HG03432 (cell line): Measurements from ENCODE around the gene FASTKD3.
A peak's percentile ranks its signal among the peaks of the same experiment; 100 is the strongest.

Source experiments
- ATAC-seq: cut with Tn5 transposase; IDR thresholded peaks from one replicate; pipeline ENCODE4 v1.9.1; 2021; ENCODE audit warnings: mild to moderate bottlenecking, moderate library complexity; ENCODE audit not compliant: unreplicated experiment

Gene FASTKD3

GRCh38 chr5:7868773-7869473, at the start of gene FASTKD3, which contains the start of gene MTRR:
FASTKD3 (minus strand) TSS chr5:7869031; CDS start chr5:7868083, 948 bp downstream.
MTRR (plus strand) TSS chr5:7869148; CDS start chr5:7870795, 1,647 bp downstream.
- ATAC-seq: peak; percentile 99

- no peak for ATAC-seq
Measured at GRCh38 chr5:7917130-7918123, 48.6 kb upstream of the FASTKD3 start.

GRCh38 chr5:7916171-7916804, 47.5 kb upstream of the FASTKD3 start:
- no peak for ATAC-seq

- peak; percentile 42 for ATAC-seq
Measured at GRCh38 chr5:7911429-7911771, 42.6 kb upstream of the FASTKD3 start.

GRCh38 chr5:7910738-7911428, 42.1 kb upstream of the FASTKD3 start:
- peak; percentile 73 for ATAC-seq

- ATAC-seq: no peak
Measured at GRCh38 chr5:7908317-7908716, 39.5 kb upstream of the FASTKD3 start.

GRCh38 chr5:7907612-7908011, 38.8 kb upstream of the FASTKD3 start:
- ATAC-seq: no peak

- ATAC-seq: peak; percentile 65
Measured at GRCh38 chr5:7904170-7904569, 35.3 kb upstream of the FASTKD3 start.

- ATAC-seq: no peak
Measured at GRCh38 chr5:7902666-7903625, 34.1 kb upstream of the FASTKD3 start.

- no peak for ATAC-seq
Measured at GRCh38 chr5:7902201-7902600, 33.4 kb upstream of the FASTKD3 start.

- peak; percentile 45 for ATAC-seq
Measured at GRCh38 chr5:7897014-7897600, 28.3 kb upstream of the FASTKD3 start.

GRCh38 chr5:7894860-7895259, 26.0 kb upstream of the FASTKD3 start:
- ATAC-seq: peak; percentile 98

GRCh38 chr5:7894439-7894838, 25.6 kb upstream of the FASTKD3 start:
- no peak for ATAC-seq

- ATAC-seq: no peak
Measured at GRCh38 chr5:7888901-7889300, 20.1 kb upstream of the FASTKD3 start.

- peak; percentile 64 for ATAC-seq
Measured at GRCh38 chr5:7886849-7887475, 18.1 kb upstream of the FASTKD3 start.

GRCh38 chr5:7884491-7885267, 15.8 kb upstream of the FASTKD3 start:
- ATAC-seq: no peak

GRCh38 chr5:7882926-7883325, 14.1 kb upstream of the FASTKD3 start:
- ATAC-seq: no peak

- ATAC-seq: no peak
Measured at GRCh38 chr5:7881816-7882215, 13.0 kb upstream of the FASTKD3 start.
